GM19438 (cell line): ENCODE data around the gene XYLT1.

ENCODE experiments used
- ATAC-seq: cut with Tn5 transposase; IDR thresholded peaks from one replicate; pipeline ENCODE4 v1.9.1; 2021; ENCODE audit warnings: low read depth; ENCODE audit not compliant: unreplicated experiment

Gene XYLT1

GRCh38 chr16:17404941-17405689, 65.6 kb downstream of the XYLT1 start:
- ATAC-seq, result no peak

GRCh38 chr16:17403859-17404545, 66.8 kb downstream of the XYLT1 start:
- no peak for ATAC-seq

- no peak for ATAC-seq
These were observed 67.5 kb downstream of the XYLT1 start for GRCh38 chr16:17403156-17403809.

GRCh38 chr16:17397499-17397891, 73.3 kb downstream of the XYLT1 start:
- no peak for ATAC-seq

- ATAC-seq, result no peak
These were observed 73.8 kb downstream of the XYLT1 start for GRCh38 chr16:17396762-17397498.

- no peak for ATAC-seq
These were observed 74.8 kb downstream of the XYLT1 start for GRCh38 chr16:17395849-17396480.

- no peak for ATAC-seq
These were observed 77.7 kb downstream of the XYLT1 start for GRCh38 chr16:17392857-17393692.

- ATAC-seq, result no peak
These were observed 78.5 kb downstream of the XYLT1 start for GRCh38 chr16:17392127-17392856.

- ATAC-seq, result no peak
These were observed 79.0 kb downstream of the XYLT1 start for GRCh38 chr16:17391715-17392114.

- ATAC-seq, result no peak
These were observed 81.4 kb downstream of the XYLT1 start for GRCh38 chr16:17389384-17389783.

GRCh38 chr16:17387256-17387655, 83.5 kb downstream of the XYLT1 start:
- no peak for ATAC-seq

- ATAC-seq, result no peak
These were observed 84.5 kb downstream of the XYLT1 start for GRCh38 chr16:17386229-17386628.

GRCh38 chr16:17384471-17384870, 86.3 kb downstream of the XYLT1 start:
- no peak for ATAC-seq

- ATAC-seq, result no peak
These were observed 87.6 kb downstream of the XYLT1 start for GRCh38 chr16:17382949-17383863.

- ATAC-seq, result no peak
These were observed 88.2 kb downstream of the XYLT1 start for GRCh38 chr16:17382514-17382913.

- ATAC-seq, result no peak
These were observed 89.0 kb downstream of the XYLT1 start for GRCh38 chr16:17381784-17382183.

GRCh38 chr16:17380613-17381012, 90.1 kb downstream of the XYLT1 start:
- ATAC-seq, result no peak

GRCh38 chr16:17379121-17379571, 91.6 kb downstream of the XYLT1 start:
- no peak for ATAC-seq
